ENCODE results near the gene CARTPT.

The CARTPT gene

DNA sequence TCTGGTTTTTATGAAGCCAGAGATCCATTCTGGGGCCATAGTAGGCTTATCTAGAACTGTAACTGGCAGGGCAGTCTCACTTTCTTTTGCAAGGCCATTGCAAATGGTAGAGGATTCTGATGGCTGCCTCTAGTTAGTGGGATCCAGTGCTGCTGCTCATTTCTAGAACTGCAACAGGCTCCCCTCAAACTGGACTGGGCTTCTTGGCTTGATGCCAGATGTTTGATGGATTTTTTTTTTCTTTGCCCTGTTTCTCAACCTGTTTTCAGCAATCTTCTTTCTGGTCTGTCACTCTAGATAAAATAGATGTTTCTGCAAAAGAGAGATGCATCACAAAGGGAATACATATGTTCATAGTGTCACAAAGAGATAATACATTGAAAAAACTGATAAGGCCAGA lies 11.9 kb downstream of the CARTPT start:
- H3K9ac ChIP-seq (ENCODE audit: low read length): no peak overlapping the region
- H3K36me3 ChIP-seq (ENCODE audit: low read length): no peaks in the 10 kb centered on the region
- H4K20me1 ChIP-seq (ENCODE audit: low read depth, low read length): no peaks in the 10 kb centered on the region
- H3K27me3 ChIP-seq (ENCODE audit: low read length): no peaks in the 10 kb centered on the region
- H3K4me3 ChIP-seq (ENCODE audit: insufficient read depth, low read length, poor library complexity, severe bottlenecking): no peak overlapping the region
- no peaks in the 10 kb centered on the region for H3K9me3 ChIP-seq (ENCODE audit: insufficient read depth, low read length)
- H3K27ac ChIP-seq (ENCODE audit: low read depth, low read length): no peak overlapping the region
- no peaks in the 10 kb centered on the region for H3K79me2 ChIP-seq (ENCODE audit: insufficient read depth, low read length)
- H3K9me2 ChIP-seq (replicated peaks; ENCODE audit: insufficient read depth, low read length): no peaks in the 10 kb centered on the region
- no peak overlapping the region for H3K4me2 ChIP-seq (ENCODE audit: low read depth, low read length, poor library complexity, severe bottlenecking)
- no peak overlapping the region for H2AFZ ChIP-seq (ENCODE audit: low read depth, low read length, severe bottlenecking)
- TF ChIP-seq, protein P1, sequence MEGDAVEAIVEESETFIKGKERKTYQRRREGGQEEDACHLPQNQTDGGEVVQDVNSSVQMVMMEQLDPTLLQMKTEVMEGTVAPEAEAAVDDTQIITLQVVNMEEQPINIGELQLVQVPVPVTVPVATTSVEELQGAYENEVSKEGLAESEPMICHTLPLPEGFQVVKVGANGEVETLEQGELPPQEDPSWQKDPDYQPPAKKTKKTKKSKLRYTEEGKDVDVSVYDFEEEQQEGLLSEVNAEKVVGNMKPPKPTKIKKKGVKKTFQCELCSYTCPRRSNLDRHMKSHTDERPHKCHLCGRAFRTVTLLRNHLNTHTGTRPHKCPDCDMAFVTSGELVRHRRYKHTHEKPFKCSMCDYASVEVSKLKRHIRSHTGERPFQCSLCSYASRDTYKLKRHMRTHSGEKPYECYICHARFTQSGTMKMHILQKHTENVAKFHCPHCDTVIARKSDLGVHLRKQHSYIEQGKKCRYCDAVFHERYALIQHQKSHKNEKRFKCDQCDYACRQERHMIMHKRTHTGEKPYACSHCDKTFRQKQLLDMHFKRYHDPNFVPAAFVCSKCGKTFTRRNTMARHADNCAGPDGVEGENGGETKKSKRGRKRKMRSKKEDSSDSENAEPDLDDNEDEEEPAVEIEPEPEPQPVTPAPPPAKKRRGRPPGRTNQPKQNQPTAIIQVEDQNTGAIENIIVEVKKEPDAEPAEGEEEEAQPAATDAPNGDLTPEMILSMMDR (IDR thresholded peaks at IDR 0.05; ENCODE audit: insufficient read depth, low read length, poor library complexity, severe bottlenecking): no peak
- TF ChIP-seq EZH2phosphoT487 (conservative IDR thresholded peaks at IDR 0.05; ENCODE audit: low read length): no peak
- no peaks in the 10 kb centered on the region for H3F3A ChIP-seq (ENCODE audit: insufficient read depth)

DNA sequence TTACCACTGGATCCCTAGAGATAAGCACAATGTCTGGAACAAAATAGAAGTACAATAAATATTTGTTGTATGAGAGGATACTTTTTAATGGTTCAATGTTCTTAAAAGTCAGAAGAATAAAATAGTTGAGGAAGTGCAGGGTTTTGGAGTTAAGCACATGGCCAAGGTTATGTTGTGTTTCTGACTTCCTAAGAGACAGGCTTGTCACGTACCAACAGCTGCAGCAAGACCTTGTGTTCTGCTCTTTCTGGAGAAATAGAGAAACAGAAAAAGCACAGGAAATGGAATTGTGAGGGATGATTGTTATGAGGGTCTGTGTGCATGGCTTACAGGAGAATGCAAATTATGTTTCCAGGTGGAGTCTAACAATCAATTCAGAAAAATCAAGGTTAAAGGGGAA lies 12.9 kb downstream of the CARTPT start:
- Histone ChIP-seq H4K20me1 (ENCODE audit: low read depth, low read length) (no peaks in the 10 kb centered on the region), H3K4me2 (ENCODE audit: low read depth, low read length, poor library complexity, severe bottlenecking) (no peak overlapping the region), H3K9me2 (replicated peaks; ENCODE audit: insufficient read depth, low read length) (no peaks in the 10 kb centered on the region), H3K27ac (ENCODE audit: low read depth, low read length) (no peak overlapping the region), H3K27me3 (ENCODE audit: low read length) (no peaks in the 10 kb centered on the region), H3F3A (ENCODE audit: insufficient read depth) (no peaks in the 10 kb centered on the region), H3K9me3 (ENCODE audit: insufficient read depth, low read length) (no peaks in the 10 kb centered on the region), H2AFZ (ENCODE audit: low read depth, low read length, severe bottlenecking) (no peak overlapping the region), H3K4me3 (ENCODE audit: insufficient read depth, low read length, poor library complexity, severe bottlenecking) (no peak overlapping the region), H3K9ac (ENCODE audit: low read length) (no peak overlapping the region), H3K36me3 (ENCODE audit: low read length) (no peaks in the 10 kb centered on the region), H3K79me2 (ENCODE audit: insufficient read depth, low read length) (no peaks in the 10 kb centered on the region)
- TF ChIP-seq, protein P1 (IDR thresholded peaks at IDR 0.05; ENCODE audit: insufficient read depth, low read length, poor library complexity, severe bottlenecking): no peak
- no peak for TF ChIP-seq EZH2phosphoT487 (conservative IDR thresholded peaks at IDR 0.05; ENCODE audit: low read length)

DNA sequence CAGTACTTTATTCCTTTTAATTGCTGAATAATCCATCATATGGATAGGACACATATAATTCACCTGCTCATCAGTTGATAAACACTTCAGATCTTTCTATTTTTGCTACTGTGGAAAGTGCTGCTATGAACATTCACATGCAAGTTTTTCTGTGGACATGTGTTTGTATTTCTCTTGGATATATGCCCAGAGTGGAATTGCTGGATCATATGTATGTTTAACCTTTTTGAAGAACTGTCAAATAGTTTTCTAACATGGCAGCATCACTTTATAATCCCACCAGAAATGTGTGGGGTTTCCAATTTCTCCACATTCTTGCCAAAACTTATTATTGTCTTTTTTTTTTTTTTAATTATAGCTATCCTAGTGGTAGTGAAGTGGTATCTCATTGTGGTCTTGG lies 15.1 kb downstream of the CARTPT start:
- Histone ChIP-seq H3K4me3 (ENCODE audit: insufficient read depth, low read length, poor library complexity, severe bottlenecking) (no peak overlapping the region), H3K27me3 (ENCODE audit: low read length) (no peaks in the 10 kb centered on the region), H3K36me3 (ENCODE audit: low read length) (no peaks in the 10 kb centered on the region), H3F3A (ENCODE audit: insufficient read depth) (no peaks in the 10 kb centered on the region), H4K20me1 (ENCODE audit: low read depth, low read length) (no peaks in the 10 kb centered on the region), H3K9me3 (ENCODE audit: insufficient read depth, low read length) (no peaks in the 10 kb centered on the region), H3K27ac (ENCODE audit: low read depth, low read length) (no peak overlapping the region), H3K9ac (ENCODE audit: low read length) (no peak overlapping the region), H3K79me2 (ENCODE audit: insufficient read depth, low read length) (no peaks in the 10 kb centered on the region), H2AFZ (ENCODE audit: low read depth, low read length, severe bottlenecking) (no peak overlapping the region), H3K9me2 (replicated peaks; ENCODE audit: insufficient read depth, low read length) (no peaks in the 10 kb centered on the region), H3K4me2 (ENCODE audit: low read depth, low read length, poor library complexity, severe bottlenecking) (no peak overlapping the region)
- no peak for TF ChIP-seq EZH2phosphoT487 (conservative IDR thresholded peaks at IDR 0.05; ENCODE audit: low read length)
- TF ChIP-seq, protein P1 (IDR thresholded peaks at IDR 0.05; ENCODE audit: insufficient read depth, low read length, poor library complexity, severe bottlenecking): no peak

Data from SU-DHL-6 (cell line).